GM12875 (cell line): Measurements from ENCODE around the gene RFPL4A.

Experiments
- H3K4me3 ChIP-seq: one replicate; pipeline ENCODE4 v1.5.1; 2011; ENCODE audit warnings: low read depth, low read length, control low read depth
- CTCF ChIP-seq: IDR thresholded peaks from 2 replicates; pipeline ENCODE4 v1.5.1; 2011; ENCODE audit warnings: low read depth, mild to moderate bottlenecking, control low read depth, inconsistent platforms, low read length, moderate library complexity, borderline replicate concordance; ENCODE audit not compliant: insufficient read depth

The RFPL4A gene

GRCh38 chr19:55777528-55777927 is 18.6 kb downstream of the RFPL4A start:
- peak; percentile 41; the same call in 1 of the 2 replicates for TF ChIP-seq CTCF
- H3K4me3 ChIP-seq = no peak overlapping the region

DNA sequence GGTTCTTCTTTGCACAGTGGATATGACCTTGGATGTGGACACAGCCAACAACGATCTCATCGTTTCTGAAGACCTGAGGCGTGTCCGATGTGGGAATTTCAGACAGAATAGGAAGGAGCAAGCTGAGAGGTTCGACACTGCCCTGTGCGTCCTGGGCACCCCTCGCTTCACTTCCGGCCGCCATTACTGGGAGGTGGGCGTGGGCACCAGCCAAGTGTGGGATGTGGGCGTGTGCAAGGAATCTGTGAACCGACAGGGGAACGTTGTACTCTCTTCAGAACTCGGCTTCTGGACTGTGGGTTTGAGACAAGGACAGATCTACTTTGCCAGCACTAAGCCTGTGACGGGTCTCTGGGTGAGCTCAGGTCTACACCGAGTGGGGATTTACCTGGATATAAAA is 19.4 kb downstream of the RFPL4A start:
- no peak overlapping the region for H3K4me3 ChIP-seq
- TF ChIP-seq CTCF = no peak

- no peak for TF ChIP-seq CTCF
- no peak overlapping the region for H3K4me3 ChIP-seq
Observed at GRCh38 chr19:55781112-55781511, 22.2 kb downstream of the RFPL4A start.

DNA sequence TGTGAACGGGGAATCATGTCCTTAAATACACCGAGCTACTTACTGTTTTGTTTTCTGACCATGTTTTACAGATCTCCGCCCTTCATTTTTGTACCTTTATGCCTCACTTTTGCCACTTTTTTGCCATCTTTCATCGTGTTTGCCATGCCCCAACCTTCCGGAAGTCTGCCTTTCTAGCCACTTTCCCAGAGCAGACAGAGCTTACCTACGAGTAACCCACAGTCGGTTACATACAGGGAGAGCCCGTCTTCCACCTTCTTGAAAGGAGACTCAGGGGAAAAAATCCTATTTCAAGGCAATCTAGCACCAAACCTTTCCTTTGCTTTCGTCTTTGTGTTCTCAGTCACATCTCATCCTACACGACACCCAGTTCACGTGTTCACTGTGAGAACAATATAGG is 36.1 kb downstream of the RFPL4A start:
- no peak for TF ChIP-seq CTCF
- H3K4me3 ChIP-seq = no peak overlapping the region

DNA sequence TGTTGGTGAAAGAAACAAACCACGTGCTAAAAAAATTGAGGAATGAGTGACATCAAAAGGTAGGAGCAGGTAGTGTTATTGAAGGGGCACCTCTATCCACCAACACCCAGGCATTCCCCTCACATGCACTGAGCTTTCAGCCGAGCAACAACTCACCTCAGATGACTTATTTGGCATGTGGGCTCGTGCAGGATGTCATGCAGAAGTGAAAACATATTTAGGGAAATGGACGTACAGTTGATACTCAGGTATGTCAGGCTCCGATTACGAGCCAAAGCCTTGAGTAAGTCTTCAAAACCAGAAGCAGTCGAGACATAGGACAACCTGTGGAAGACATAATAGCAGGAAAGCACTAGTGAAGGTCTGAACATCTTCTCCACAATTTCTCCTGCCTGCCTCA is 42.5 kb downstream of the RFPL4A start:
- H3K4me3 ChIP-seq = no peak overlapping the region
- TF ChIP-seq CTCF = no peak

GRCh38 chr19:55802281-55802680 is 43.4 kb downstream of the RFPL4A start:
- H3K4me3 ChIP-seq = no peak overlapping the region
- TF ChIP-seq CTCF = no peak

- TF ChIP-seq CTCF = peak; percentile 58
- no peak overlapping the region for H3K4me3 ChIP-seq
Observed at GRCh38 chr19:55809381-55810058, 50.6 kb downstream of the RFPL4A start.
